ENCODE data around the gene MYO5B.

DNA sequence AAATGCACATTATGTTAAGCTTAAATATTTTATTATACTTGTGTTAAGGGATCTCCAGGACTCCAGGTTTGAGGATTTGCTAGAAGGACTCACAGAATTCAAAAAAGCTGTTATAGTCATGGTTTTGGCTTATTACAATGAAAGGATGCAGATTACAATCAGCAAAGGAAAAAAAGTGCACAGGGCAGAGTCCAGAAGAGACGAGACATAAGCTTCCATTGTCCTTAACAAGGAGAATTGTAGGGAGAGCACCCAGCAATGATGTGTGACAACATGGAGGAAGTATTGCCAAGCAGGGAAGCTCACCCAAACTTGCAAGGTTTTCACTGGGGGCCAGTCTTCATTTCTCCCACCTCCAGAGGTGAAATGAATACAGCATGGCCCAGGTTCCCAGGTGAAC lies 12.8 kb upstream of the MYO5B start:
- no peak for TF ChIP-seq CTCF (conservative IDR thresholded peaks at IDR 0.05 in 1 of 2, IDR thresholded peaks at IDR 0.05 in 1 of 2; ENCODE audit: extremely low read depth in 1 of 2, insufficient read depth in 1 of 2, low read depth in 1 of 2, low read length in 2 of 2)
- TF ChIP-seq EZH2 (IDR thresholded peaks at IDR 0.05; ENCODE audit: borderline replicate concordance, low read length): no peak

All from mammary epithelial cell (primary cell).